GM18909 (cell line): ENCODE results near the gene CKB.
A peak's percentile ranks its signal among the peaks of the same experiment; 100 is the strongest.

ENCODE experiments used
- ATAC-seq: cut with Tn5 transposase; IDR thresholded peaks from one replicate; pipeline ENCODE4 v1.9.1; 2021; ENCODE audit warnings: mild to moderate bottlenecking; ENCODE audit not compliant: unreplicated experiment, poor library complexity

CKB gene

DNA sequence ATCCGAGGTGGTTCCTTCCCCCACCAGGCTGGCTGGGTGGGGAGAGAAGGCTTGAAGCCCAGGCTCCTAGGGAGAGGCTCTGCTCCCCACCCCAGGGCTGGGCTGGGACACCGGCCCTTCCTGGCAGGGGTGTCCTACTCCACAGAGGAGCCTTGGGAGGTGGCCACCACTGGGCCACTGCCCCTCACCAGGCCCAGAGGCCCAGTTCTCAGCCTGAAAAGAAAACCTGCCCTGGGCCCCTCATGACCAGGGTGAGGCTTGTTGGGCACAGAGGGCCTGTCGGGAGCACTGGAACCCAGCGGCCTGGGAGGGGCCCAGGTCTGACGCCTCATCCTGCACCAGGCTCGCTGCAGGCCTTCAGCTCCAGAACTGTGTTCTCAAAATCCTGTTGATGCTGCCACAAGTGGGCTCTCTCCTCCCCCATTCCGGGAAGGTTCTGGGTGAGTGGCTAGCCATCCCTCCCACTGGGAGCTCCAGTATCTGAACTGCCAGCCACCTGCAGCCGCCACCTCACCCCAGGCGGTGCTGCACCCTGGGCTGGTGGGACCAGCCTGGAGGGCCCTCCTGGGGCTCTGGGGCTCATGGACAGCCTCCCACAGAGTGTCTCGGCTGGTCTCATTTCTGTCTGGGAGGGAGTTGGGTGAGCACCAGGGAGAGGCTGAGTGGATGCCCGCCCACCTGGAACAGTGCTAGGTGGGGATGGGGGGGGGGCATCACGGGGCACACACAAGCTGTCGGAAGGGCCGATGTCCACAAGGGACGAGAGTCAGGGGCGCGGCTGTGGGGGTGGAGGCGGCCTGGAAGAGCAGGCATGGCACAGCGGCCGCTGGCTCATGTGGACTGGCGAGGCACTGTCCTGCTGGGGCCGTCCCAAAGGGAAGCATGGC, 28.1 kb upstream of the CKB start:
- no peak for ATAC-seq

DNA sequence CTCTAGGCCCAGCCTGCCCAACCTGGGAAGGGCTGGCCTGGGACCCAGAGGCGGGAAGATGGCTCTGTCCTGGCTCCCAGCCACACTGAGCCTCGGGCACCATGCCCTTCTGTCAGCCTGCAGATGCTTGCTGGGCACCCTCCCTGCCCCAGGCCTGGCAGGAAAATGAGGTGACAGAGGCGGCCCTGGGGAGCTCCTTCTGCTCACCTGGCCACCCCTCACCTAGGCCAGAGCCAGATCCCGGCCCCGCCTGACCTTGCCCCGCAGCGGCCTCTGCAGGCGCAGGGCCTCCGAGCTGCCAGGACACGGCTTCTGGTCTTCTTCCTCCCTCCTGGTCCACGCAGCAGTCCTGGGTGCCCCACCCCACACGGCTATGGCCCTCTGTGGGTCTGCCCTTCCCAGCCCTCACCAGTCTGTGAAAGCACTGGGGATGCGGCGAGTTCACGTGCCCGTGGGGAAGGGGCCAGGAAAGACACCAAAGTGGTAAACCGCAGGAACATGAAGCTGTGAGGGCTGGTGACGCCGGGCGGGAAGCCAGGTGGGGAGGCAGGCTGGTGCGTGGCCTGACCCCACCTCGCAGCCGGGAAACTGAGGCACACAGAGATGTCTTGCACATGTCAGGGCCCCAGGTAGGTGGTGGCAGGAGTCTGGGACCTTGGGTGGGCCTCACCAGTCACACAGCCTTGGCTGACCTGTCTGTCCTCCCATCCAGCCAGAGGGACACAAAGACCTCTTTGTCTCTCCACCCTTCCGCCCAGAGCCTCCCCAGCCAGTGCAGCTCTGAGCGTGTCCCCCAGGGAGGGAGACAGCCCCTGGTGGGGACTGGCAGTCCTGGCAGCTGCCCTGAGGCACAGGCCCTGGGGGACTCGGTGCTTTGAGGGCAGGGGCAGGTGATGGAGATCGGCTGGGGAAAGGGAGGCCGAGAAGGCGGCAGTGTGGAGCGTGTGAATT, 27.0 kb upstream of the CKB start:
- ATAC-seq: no peak

DNA sequence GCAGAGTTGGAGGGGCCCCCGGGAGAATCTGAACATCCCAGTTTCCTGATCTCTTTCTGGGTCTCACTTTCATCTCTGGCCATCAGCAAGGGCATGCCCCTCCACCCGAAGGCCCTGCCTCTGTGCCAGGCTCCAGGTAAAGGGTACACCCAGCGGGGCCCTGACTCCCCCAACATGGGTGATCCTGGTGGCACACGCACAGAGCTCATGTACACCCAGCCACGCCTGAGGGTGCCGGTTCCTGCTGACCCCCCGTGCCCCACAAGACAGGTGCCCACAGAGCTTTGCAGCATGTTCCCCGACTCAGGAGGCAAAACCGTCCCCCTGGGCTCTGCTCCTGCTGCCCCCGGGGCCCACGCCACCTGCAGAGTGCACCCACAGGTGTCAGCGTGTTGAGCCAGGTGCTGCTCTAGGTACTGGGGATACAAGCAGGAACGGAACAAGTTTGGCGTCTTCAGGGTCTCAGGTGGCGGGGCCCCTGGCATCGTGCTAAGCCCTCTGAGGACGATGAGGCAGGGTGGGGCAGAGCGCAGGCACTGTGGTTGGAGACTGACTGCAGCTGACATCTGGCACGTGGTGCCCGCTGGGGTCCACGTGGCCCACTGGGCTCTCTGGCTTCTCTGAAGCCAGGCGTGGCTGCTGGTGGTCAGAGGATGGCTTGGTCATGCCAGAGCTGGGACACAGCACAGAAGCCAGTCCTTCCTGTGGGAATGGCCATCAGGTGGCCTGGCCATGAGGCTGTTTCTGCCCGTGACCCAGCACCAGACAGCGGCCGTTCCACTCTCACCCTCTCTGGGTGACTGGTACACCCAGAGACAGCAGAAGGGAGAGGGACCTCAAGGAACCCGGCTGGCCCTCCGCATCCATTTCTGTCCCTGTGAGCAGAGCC, 26.1 kb upstream of the CKB start:
- no peak for ATAC-seq

DNA sequence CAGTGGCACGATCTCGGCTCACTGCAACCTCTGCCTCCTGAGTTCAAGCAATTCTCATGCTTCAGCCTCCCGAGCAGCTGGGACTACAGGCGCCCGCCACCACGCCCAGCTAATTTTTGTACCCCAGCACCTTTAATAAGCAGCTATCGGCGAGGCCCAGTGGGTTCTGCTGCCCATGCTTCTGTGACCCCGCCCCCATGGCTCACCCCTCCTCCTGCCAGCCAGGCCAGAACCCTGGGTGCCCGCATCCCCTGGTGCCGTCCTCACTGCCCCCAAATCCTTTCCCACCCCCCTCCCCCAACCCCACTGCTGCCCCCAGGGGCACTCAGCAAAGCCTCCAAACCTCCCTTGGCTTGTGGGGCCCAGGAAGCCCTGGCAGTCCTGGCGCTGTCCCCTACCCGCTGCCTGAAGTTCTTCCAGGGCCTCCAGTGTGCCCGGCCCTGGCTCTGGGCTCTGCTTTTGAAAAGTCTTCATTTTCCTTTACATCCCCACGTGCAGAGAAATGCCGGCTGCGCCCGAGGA, 25.4 kb upstream of the CKB start:
- ATAC-seq: no peak

DNA sequence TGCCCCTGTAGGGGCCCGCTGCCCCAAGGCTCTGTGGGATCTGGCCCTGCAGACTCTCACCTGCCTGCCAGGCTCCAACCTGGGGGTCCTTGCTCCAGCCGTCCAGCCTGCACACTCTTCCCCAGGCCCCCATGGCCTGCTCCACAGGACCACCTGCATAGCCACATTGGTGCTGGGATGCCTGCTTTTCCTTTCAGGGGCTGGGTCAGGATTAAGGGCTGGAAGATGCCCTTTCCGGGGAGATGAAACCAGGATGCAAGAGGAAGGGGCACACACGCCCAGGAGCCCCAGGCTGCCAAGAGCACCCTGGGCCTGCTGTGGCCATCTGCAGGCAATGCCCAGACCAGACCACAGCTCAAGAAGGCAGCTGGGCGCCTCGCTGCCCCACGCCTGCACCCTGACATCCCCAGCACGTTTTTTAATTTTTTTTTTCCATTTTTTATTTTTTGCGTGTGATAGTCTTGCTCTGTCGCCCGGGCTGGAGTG, 24.9 kb upstream of the CKB start:
- ATAC-seq: no peak

DNA sequence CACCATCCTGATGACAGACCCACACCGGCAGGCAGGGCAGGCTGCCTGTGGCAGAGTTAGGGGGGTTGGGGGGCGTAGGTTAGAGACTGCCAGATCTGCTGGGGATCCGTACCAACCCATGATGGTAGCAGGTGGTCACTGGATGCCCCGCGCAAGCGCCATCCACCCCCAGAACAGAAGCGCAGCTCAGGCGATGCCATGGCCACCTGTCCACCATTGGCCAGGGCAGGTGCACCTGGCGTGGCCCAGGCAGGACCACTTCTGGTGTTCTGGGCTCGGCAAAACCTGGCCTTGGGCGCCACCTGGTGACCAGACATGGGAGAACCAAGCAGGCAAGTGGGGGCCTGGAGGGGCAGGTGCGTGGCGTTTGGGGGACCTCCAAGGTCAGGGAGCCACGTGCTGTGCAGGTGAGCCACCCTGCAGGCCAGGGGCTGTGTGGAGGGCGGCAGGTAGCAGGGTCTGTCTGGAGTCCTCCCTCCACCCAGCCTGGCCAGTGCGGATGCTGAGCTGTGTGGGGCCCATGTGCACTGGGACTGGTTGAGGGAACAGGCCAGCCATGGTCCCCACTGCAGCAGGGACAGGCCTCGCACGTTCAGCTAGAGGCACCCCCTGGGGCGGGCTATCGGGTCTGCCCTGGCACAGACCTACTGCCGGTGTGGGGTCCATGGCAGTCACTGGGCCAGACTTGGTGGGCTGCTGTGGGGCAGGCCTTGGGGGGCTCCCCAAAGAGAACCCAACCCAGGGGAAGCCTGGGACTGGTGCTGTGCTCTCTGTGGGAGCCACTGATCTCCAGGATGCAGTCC, 24.2 kb upstream of the CKB start:
- ATAC-seq: peak; percentile 47

DNA sequence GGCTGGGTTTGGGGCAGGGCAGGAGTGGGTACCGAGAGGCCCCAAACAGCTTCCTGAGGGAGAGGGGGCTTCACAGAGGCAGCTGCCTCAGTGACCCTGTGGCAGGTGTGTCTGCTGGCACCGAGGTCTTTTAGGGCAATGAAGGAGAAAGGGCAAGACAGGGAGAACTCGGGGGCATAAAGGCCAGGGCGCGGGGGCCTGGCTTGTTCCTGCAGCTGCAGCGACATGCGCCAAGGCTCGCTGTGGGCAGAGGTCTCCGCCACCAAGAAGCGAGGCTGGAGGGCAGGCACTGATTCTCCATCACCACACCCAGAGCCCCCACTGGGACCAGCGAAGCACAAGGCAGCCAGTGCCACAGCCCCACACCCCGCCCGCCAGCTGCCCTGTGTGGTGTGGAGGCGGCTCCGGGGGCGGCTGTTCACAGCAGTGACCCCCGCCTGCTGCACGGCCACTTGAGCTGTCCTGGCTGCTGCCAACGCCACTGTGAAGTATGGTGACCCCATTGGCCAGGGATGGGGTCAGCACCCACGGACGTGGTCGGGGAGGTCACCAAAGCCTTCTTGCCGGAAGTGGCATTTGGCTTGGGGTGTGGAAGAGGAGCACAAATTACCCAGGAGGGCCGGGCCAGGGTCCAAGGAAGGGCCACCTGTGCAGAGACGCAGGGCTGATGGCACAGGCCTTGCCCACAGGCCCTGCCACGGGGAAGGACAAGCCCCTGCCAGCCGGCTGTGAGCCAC, 23.5 kb upstream of the CKB start:
- no peak for ATAC-seq

DNA sequence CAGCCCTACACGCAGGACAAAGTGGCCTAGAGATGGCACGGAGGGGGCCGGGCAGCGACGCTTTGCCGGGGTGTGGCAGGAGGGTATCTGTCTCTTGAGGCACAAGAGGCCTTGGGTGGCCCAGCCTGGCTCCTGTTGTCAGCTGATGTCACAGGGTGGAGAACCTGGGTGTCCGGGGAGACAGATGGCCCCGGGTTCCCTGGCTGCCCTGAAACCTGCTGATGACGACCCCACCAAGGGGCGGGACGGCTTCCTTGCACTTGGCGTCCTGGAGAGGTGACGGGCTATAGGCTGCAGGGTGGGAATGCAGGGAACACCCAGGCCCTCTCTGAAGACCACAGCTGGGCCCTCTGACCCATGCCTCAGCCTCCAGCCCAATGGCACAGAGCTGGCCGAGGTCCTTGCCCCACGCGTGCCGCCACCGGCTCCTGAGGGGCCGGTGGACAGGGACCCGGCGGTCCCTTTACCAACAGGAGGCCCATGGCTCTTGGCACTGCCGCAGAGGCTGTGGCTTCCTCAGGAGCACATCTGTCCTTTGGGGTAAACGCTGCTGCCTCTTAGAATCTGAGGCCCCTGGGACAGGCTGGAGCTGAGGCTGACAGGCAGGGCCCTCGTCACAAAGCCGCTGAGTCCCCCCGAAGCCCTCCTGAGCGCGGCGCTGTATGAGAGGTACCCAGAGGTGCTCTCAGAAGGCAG, 22.7 kb upstream of the CKB start:
- no peak for ATAC-seq

DNA sequence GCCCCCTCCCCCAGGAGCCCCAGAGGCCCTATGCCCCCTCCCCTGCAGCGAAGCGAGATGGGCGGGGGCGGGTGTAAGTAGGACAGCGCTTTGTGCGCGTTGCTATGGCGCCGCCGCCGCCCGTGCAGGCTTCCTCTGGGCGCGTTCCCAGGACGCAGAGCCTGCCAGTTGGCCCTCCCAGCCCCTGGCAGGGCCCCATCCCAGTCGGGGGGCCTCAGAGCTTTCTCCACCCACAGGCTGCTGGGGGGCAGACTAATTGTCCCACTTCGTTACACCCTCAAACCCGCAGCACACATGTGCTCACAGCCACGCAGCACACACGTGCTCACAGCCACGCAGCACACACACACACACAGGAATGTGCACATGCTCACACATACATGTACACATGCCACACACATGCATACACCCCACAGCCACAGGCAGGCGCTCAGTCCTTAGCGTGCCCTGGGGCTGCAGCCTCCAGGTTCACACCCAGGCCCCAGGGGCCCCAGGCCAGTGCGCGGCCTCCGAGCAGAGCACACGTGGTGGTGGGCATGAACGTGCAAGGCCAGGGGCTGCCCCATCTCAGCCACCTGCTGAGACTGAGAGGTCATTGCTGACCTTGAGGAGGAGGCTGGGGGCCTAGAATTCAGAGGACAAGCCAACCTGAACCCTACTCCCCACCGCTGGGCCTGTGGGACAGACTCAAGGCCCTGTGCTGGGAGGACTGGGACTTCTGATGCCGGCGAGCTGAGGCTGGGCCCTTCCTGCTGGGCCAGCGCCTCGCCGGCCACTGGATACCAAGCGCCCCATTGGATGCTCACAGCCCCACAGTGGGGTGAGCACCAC, 22.0 kb upstream of the CKB start:
- ATAC-seq: no peak

DNA sequence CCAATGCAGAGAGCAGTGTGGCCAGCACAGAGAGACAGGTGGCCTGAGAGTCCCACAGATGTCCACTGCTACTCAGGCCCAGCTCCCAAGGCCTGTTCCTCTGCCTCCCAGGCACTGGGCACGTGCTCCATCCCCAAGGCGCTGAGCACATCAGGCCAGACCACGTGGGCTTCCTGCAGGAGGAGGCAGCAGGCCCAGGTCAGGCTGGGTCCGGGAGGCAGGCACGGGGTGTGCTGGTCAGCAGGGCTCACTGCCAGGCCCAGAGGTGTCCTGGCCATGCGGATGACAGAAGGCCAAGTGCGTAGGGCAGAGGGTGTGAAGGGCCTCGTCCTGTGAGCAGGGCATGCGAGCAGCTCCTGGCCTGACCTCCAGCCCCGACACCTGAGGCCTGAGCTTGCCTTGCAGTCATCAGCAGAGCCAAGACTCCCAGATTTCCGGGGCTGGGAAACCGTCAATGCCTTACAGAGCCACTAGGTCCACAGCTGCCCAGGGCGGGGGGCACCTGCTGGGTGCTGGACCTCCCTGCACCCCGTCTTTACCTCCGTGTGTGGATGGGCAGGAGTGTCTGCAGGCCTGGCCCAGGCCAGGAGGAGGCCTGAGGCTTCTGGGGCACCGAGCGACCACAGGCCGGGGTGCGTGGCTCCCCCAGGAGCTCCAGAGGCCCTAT, 21.2 kb upstream of the CKB start:
- ATAC-seq: no peak

DNA sequence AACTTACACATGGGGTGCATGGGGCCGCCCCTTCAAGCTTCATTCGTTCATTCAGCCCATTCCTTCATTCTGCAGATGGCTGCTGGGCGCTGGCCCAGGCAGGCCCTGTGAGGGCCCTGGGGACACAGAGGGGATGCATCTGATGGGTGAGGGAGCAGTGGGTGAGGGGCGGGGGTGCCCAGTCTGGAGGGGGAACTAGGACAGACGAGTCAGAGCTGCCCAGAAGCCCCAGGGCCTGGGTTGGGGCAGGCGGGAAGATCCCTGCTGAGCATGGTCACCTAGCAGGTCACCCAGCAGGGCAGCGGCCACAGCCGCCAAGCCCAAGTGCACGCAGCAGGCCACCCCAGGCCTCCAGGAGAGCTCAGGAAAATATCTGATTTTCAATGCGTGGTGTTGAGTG, 20.5 kb upstream of the CKB start:
- ATAC-seq: no peak

DNA sequence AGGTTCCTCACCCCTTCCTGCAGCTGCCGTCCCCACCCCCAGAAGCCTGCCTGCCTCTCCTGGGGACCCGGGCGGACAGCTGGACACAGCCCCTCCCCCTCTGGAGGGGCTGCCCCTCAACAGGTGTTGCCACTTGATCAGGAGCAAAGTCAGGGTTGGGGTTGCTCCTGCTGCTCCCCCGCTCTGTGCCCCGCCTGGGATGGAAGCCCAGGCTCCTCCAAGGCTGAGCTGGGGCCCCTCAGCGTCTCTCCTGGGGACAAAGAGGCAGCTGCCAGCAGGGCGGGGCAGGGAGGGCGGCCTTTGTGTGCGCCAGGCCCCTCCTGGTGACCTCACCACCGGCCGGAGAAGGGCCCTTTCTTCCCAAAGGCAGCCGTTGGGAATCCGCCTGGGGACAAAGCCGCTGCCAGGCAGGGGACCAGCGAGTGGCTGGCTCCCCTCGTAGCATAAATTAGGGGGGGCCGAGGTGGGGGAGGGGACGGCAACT, 20.0 kb upstream of the CKB start:
- no peak for ATAC-seq

DNA sequence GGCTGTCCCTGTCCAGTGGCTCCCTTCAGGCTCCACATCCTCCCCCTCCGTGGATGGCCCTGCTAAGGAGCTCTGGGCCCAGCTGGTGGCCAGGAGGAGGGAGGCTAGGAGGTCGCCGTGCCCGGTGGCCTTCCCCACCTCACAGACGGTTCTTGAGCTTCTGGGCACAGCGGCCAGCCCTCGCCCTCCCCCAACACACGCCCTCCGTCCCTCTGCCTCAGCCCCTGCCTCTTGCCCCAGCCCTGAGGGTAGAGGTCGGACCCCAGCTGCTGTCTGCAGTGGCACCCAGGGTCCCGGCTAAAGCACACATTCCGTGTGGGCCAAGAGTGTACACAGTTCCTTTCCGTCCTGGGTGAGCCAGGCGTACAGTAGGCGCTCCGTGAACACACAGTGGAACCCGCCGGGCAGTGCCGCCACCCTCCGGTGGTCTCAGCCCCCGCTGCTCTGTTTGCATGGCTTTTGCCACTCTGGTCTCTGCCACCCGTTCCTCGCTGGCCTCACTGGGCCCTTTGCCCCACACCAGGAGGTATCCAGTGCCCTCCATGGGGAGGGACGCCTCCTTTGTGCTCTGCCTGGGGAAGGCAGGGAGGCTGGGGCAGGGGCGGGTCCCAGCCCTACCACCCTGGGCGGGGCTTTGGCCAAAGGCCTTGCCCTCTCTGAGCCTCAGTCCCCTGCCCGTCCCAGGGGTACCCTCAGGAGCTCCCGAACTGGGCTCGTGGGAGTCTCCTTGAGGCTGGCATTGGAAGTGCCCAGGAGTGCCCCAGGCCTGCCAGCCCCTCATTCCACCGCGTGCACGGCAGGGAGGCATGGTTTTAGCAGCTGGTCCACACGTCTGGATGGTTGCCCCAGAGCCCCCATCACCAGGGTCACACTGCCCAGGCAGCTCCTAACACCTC, 19.3 kb upstream of the CKB start:
- no peak for ATAC-seq

DNA sequence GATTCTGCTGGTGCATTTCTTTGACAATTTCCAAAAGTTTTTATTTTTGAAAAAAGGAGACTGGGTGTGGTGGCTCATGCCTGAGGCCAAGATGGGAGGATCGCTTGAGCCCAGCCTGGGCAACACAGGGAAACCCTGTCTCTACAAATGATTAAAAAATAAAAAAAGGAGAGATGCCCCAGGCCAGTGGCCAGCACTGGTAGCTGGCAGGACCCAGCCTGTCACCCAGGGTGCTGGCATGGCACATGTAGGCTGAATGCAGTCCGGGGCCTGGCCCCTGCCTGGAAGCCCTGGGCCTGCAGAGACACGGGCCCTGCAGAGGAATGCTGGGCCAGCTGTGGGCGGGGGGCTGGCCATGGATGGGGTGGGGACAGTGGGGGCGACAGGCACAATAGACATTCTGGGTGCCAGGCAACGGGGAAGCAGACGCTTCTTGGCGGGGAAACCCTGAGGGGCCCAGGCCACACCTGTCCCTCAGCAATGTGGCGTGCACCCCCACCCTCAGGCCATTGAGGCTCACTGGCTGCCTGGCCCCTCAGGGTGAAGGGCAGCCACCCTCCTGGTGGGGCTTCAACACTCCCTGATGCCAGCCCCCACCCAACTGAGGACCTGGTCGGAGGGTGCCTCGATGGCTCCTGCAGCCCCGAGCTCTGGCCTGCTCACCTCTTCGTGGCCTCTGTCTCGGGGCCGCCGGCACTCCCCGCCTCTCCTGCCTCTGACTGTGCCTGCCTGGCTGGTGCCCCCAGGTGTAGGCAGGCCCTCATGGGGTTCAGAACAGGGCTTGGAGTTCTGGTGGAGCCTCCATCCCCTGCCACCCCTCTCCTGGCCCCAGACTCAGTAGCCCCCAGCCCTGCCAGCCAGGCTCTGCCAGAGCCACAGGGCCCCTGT, 18.4 kb upstream of the CKB start:
- ATAC-seq: no peak
